ENCODE data around the gene CDIP1.

DNA sequence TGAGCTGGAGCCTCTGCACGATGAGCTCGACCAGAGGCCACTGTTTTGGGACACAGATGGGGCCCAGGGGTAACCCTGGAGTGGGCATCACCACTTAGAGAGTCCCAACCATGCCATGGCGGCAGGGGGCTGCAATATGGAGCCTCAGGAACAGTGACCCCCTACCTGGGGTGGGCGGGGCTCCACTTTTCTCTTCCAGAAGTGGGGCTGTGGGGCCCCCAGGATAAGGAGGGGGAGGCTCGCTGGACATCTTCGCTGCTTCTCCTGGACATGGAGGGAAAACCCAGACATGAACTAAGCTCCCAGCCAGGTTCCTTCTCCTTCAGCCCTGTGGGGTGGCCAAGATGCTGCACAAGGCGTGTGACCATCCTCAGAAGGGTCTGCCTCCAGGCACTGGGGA lies 24.7 kb downstream of the CDIP1 start:
- TF ChIP-seq CTCF (conservative IDR thresholded peaks at IDR 0.05) (no peak), ZFX (IDR thresholded peaks at IDR 0.05) (no peak)
